Mammary epithelial cell (primary cell): ENCODE results near the gene HMCN2.

ENCODE experiments used
- EZH2 ChIP-seq: IDR thresholded peaks from 2 replicates; pipeline ENCODE4 v1.6.1; 2012; ENCODE audit warnings: low read length, inconsistent platforms, borderline replicate concordance
- TF ChIP-seq, protein P1 (sequence below), 2 donors: IDR thresholded peaks in 1 of 2; conservative IDR thresholded peaks in 1 of 2; 2 replicates each; pipeline ENCODE4 v1.5.1; 2011 to 2012; ENCODE audit warnings: inconsistent platforms in 2 of 2, low read length in 2 of 2, mild to moderate bottlenecking in 2 of 2, control low read depth in 1 of 2, low read depth in 1 of 2; ENCODE audit not compliant: insufficient read depth in 1 of 2; ENCODE audit errors: extremely low read depth in 1 of 2

DNA sequence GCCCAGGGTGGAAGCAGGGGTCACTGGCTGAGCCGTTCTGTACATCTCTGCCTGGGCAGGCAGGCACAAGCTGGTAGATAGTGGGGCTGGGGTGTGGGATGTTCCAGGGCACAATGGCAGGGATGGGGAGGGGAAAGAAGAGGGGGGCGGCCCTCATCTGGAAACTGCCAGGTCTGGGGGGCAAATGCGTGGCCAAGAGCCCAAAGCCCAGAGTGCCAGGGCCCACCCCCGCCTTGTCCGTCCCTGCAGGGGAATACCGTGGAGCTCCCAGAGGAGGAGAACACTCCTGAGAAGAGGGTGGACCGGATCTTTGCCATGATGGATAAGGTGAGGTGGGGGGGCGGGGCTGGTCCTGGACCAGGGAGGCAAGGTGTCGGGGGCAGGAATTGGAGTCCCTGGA is 42.7 kb upstream of the HMCN2 start:
- TF ChIP-seq, protein P1, sequence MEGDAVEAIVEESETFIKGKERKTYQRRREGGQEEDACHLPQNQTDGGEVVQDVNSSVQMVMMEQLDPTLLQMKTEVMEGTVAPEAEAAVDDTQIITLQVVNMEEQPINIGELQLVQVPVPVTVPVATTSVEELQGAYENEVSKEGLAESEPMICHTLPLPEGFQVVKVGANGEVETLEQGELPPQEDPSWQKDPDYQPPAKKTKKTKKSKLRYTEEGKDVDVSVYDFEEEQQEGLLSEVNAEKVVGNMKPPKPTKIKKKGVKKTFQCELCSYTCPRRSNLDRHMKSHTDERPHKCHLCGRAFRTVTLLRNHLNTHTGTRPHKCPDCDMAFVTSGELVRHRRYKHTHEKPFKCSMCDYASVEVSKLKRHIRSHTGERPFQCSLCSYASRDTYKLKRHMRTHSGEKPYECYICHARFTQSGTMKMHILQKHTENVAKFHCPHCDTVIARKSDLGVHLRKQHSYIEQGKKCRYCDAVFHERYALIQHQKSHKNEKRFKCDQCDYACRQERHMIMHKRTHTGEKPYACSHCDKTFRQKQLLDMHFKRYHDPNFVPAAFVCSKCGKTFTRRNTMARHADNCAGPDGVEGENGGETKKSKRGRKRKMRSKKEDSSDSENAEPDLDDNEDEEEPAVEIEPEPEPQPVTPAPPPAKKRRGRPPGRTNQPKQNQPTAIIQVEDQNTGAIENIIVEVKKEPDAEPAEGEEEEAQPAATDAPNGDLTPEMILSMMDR (conservative IDR thresholded peaks at IDR 0.05 in 1 of 2, IDR thresholded peaks at IDR 0.05 in 1 of 2; ENCODE audit: extremely low read depth in 1 of 2, insufficient read depth in 1 of 2, low read depth in 1 of 2, low read length in 2 of 2) = no peak
- no peak for TF ChIP-seq EZH2
